ENCODE measurements around the gene ABCD3. TPM values are rescaled to one million over a fixed set of nuclear protein-coding genes. Genes with fewer than 3 reads are reported as not detected.

The ABCD3 gene
- total and polyA plus RNA-seq, 2 of the 4 experiments (the other 2 are of a cell fraction): 13.6 to 32.6 TPM

GRCh38 chr1:94398356-94398755, 19.8 kb upstream of the ABCD3 start:
- Histone ChIP-seq H3K4me2 (ENCODE audit: low read depth, low read length) (no peak overlapping the region), H2AK5ac (ENCODE audit: low read depth, low read length) (no peak overlapping the region), H3K9me1 (ENCODE audit: insufficient read depth, low read length) (no peaks in the 10 kb centered on the region; the same call in 1 of the 2 replicates), H3K4ac (ENCODE audit: low read depth, low read length) (no peak overlapping the region), H3K9me3 (ENCODE audit: control insufficient read depth, insufficient read depth, low read length) (no peaks in the 10 kb centered on the region), H4K20me1 (ENCODE audit: insufficient read depth, low read length) (no peaks in the 10 kb centered on the region), H2BK15ac (ENCODE audit: low read depth, low read length) (no peak overlapping the region), H2AK9ac (replicated peaks; ENCODE audit: low read depth, low read length, poor library complexity) (no peak overlapping the region), H2BK5ac (ENCODE audit: low read depth, low read length, poor library complexity, severe bottlenecking) (no peak overlapping the region), H3K27ac (ENCODE audit: insufficient read depth, low read length) (no peak overlapping the region), H3K79me1 (ENCODE audit: low read depth in 1 of 2, low read length in 2 of 2) (no peaks in the 10 kb centered on the region), H4K8ac (ENCODE audit: low read depth in 2 of 2, low read length in 2 of 2) (no peak overlapping the region), H3K23ac (ENCODE audit: low read depth, low read length) (no peak overlapping the region), H3K4me1 (ENCODE audit: control insufficient read depth, insufficient read depth, low read length) (peaks cover 3% of the 10 kb centered on the region; the same call in 1 of the 2 replicates), H3K9ac (ENCODE audit: low read depth, low read length) (no peak overlapping the region), H3K4me3 (ENCODE audit: insufficient read depth, low read depth, low read length) (no peak overlapping the region), H2BK20ac (ENCODE audit: low read depth, low read length) (0 out of 2 replicates have a peak overlapping the region, but pooled peaks have one; percentile 78), H4K91ac (ENCODE audit: insufficient read depth, low read depth, low read length) (no peak overlapping the region), H3K56ac (ENCODE audit: extremely low read depth, insufficient read depth, low read length) (no peak overlapping the region), H2BK120ac (ENCODE audit: low read depth, low read length) (no peak overlapping the region), H3K27me3 (ENCODE audit: control insufficient read depth, insufficient read depth, low read length) (no peaks in the 10 kb centered on the region; the same call in 1 of the 2 replicates), H3K36me3 (ENCODE audit: control insufficient read depth, insufficient read depth, low read length) (no peaks in the 10 kb centered on the region), H3K14ac (replicated peaks; ENCODE audit: low read depth, low read length) (no peak overlapping the region), H4K5ac (ENCODE audit: low read depth, low read length) (no peak overlapping the region), H2AFZ (replicated peaks; ENCODE audit: low read length, poor library complexity) (no peak overlapping the region), H3K18ac (ENCODE audit: low read depth, low read length) (no peak overlapping the region)
- in situ Hi-C loops (cut with MboI; ENCODE audit: low sequenced_read_pairs): no loop called here
- dilution Hi-C loops (cut with HindIII; ENCODE audit: low sequenced_read_pairs, unreplicated experiment): no loop called here
- peak; percentile 79 for ATAC-seq (ENCODE audit: low read depth)
- ChIA-PET POLR2A (ENCODE audit: unreplicated experiment) (no interaction called here), CTCF (no interaction called here)
- DNase-seq: peak; percentile 33
- intact Hi-C loops (cut with micrococcal nuclease): no loop called here
- TF ChIP-seq MAFK (IDR thresholded peaks at IDR 0.05; ENCODE audit: low read depth, low read length): 0 out of 2 replicates have a peak, but pooled peaks have one; percentile 20
- TF ChIP-seq RFX5 (IDR thresholded peaks at IDR 0.05; ENCODE audit: low read depth, low read length): no peak
- 80% methylated on average over 1 of the region's 5 CpGs; no CpG with 5 or more reads in 1 of the 2 experiments for WGBS, 2 experiments (ENCODE audit: extremely low coverage in 2 of 2, insufficient read length in 1 of 2)
- BruUV-seq (replicated peaks): no TSS peak
